H1 (cell line): ENCODE results near the gene ATP13A2. TPM values are rescaled to one million over a fixed set of nuclear protein-coding genes. Genes with fewer than 3 reads are reported as not detected.

Experiments used
- ASH2L ChIP-seq: fragments of 200-600, 300-600 bp; sonication (generic); IDR thresholded peaks from one replicate; pipeline ENCODE4 v1.7.1; 2017; ENCODE audit warnings: low read length
- CEBPB ChIP-seq: IDR thresholded peaks from 2 replicates; pipeline ENCODE4 v1.6.1; 2012; ENCODE audit warnings: low read depth, low read length
- CTCF ChIP-seq, 3 experiments: IDR thresholded peaks; 1 replicate in 2 of 3; 2 replicates in 1 of 3; pipeline versions ENCODE4 v1.5.1 to v1.6.1; 2011; ENCODE audit warnings: low read length in 3 of 3, mild to moderate bottlenecking in 3 of 3, inconsistent platforms in 2 of 3, low read depth in 1 of 3, moderate library complexity in 1 of 3; ENCODE audit not compliant: insufficient read depth in 1 of 3; ENCODE audit errors: control extremely low read depth in 1 of 3
- EGR1 ChIP-seq: IDR thresholded peaks from 2 replicates; pipeline ENCODE4 v1.6.1; 2011; ENCODE audit warnings: low read depth, low read length, borderline replicate concordance
- HDAC6 ChIP-seq: IDR thresholded peaks from one replicate; pipeline ENCODE4 v1.7.1; 2012; ENCODE audit warnings: low read depth, mild to moderate bottlenecking, inconsistent platforms, low read length, moderate library complexity
- KDM5A ChIP-seq: fragments of 200-600 bp; IDR thresholded peaks from 2 replicates; pipeline ENCODE4 v1.7.1; 2012; ENCODE audit warnings: mild to moderate bottlenecking, low read length, inconsistent platforms, mixed read lengths
- MAFK ChIP-seq: IDR thresholded peaks from 2 replicates; pipeline ENCODE4 v1.6.1; 2012; ENCODE audit warnings: low read depth, mild to moderate bottlenecking, improper control_type of control experiment, low read length
- NANOG ChIP-seq: IDR thresholded peaks from 2 replicates; pipeline ENCODE4 v1.6.1; 2011; ENCODE audit warnings: low read length, low read depth, mild to moderate bottlenecking, inconsistent platforms; ENCODE audit not compliant: insufficient read depth, poor library complexity, severe bottlenecking
- RFX5 ChIP-seq: IDR thresholded peaks from 2 replicates; pipeline ENCODE4 v1.6.1; 2011; ENCODE audit warnings: low read depth, low read length, improper control_type of control experiment, borderline replicate concordance
- RXRA ChIP-seq: IDR thresholded peaks from 2 replicates; pipeline ENCODE4 v1.6.1; 2011; ENCODE audit warnings: low read depth, mild to moderate bottlenecking, low read length, moderate library complexity; ENCODE audit not compliant: insufficient read depth
- SAP30 ChIP-seq: fragments of 300-600 bp; sonication (generic); IDR thresholded peaks from 2 replicates; pipeline ENCODE4 v1.7.1; 2012; ENCODE audit warnings: low read length, moderate library complexity, mild to moderate bottlenecking, inconsistent platforms; ENCODE audit not compliant: insufficient read depth, insufficient replicate concordance
- SP1 ChIP-seq: IDR thresholded peaks from 2 replicates; pipeline ENCODE4 v1.6.1; 2011; ENCODE audit warnings: low read depth, low read length
- SRF ChIP-seq: IDR thresholded peaks from 2 replicates; pipeline ENCODE4 v1.6.1; 2011; ENCODE audit warnings: mild to moderate bottlenecking, low read depth, low read length, moderate library complexity
- SUZ12 ChIP-seq: fragments of 200-600 bp; sonication (generic); IDR thresholded peaks from 2 replicates; pipeline ENCODE4 v1.6.1; 2012; ENCODE audit warnings: mild to moderate bottlenecking, inconsistent platforms, low read length, moderate library complexity, mixed read lengths
- TBP ChIP-seq: IDR thresholded peaks from 2 replicates; pipeline ENCODE4 v1.6.1; 2011; ENCODE audit warnings: low read depth, low read length, improper control_type of control experiment
- polyA plus RNA-seq, 7 experiments: library from polyadenylated mRNA; depleted of rRNA in 3 of 7; stranded (reverse) in 5 of 7; unstranded in 2 of 7; fragments of >200 nt in 5 of 7; fragments of 200-250 nt in 2 of 7; gene quantifications; 1 replicate in 5 of 7; 2 replicates in 1 of 7; 4 replicates in 1 of 7; pipeline versions ENCODE4 v1.2.1 to v1.2.3, GENCODE V29; 2011 to 2013; ENCODE audit warnings: missing spikeins in 2 of 7, mixed read lengths in 2 of 7
- total RNA-seq: library from RNA; stranded (reverse); fragmentation: NEBNext Ultra II Directional; extraction: Animal tissue kit (Norgen Biotek cat#: 25700); gene quantifications from 2 replicates; pipeline ENCODE4 v1.2.1, GENCODE V29; 2021
- TF ChIP-seq, protein P1 (sequence below): IDR thresholded peaks from 2 replicates; pipeline ENCODE4 v1.6.1; 2012; ENCODE audit warnings: inconsistent platforms
- TF ChIP-seq, protein P2 (sequence below): IDR thresholded peaks from 2 replicates; pipeline ENCODE4 v1.6.1; 2011; ENCODE audit warnings: low read length, improper control_type of control experiment

The ATP13A2 gene
- total and polyA plus RNA-seq, 2 of the 8 experiments (the other 6 are each of a cell fraction or from before 2014, with no cell fraction given) = 82.1 to 83.6 TPM

DNA sequence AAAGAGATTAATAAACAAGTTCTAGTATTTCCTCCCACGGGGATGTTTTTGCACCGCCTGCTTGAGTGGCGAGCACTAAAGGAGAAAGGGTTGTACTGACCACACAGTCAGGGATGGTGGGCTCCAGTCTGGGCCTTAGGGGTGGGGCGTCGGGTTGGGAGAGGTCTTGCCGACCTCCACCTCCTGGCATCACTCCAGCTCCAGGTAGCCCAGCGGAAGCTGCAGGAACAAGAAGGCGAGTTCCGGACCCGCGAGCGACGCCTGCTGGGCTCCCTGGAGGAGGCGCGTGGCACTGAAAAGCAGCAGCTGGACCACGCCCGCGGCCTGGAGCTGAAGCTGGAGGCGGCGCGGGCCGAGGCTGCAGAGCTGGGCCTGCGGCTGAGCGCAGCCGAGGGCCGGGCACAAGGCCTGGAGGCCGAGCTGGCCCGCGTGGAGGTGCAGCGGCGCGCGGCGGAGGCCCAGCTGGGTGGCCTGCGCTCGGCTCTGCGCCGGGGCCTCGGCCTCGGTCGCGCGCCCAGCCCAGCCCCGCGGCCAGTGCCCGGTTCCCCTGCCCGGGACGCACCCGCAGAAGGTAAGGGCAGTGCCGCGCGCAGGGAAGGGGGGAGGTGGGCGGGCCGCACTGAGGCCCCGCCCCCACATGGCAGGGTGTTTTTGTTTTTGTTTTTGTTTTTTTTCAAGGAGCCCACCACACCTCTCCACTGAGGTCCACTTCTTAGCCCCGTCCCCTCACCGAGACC, 51.0 kb downstream of the ATP13A2 start (continued):
- TF ChIP-seq KDM5A (no peak), ASH2L (no peak), NANOG (no peak), CTCF (IDR thresholded peaks at IDR 0.05; ENCODE audit: control extremely low read depth in 1 of 3, insufficient read depth in 1 of 3, low read depth in 1 of 3, low read length in 3 of 3) (peak; percentile 80 to 87 (median 84)), HDAC6 (no peak), RFX5 (no peak), CEBPB (no peak), RXRA (no peak), MAFK (no peak), TBP (peak; percentile 55; the same call in 1 of the 2 replicates), EGR1 (no peak), SP1 (no peak), SRF (no peak), SUZ12 (no peak), SAP30 (no peak)
- TF ChIP-seq, protein P1, sequence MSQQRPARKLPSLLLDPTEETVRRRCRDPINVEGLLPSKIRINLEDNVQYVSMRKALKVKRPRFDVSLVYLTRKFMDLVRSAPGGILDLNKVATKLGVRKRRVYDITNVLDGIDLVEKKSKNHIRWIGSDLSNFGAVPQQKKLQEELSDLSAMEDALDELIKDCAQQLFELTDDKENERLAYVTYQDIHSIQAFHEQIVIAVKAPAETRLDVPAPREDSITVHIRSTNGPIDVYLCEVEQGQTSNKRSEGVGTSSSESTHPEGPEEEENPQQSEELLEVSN = 0 out of 2 replicates have a peak, but pooled peaks have one; percentile 16
- TF ChIP-seq, protein P2, sequence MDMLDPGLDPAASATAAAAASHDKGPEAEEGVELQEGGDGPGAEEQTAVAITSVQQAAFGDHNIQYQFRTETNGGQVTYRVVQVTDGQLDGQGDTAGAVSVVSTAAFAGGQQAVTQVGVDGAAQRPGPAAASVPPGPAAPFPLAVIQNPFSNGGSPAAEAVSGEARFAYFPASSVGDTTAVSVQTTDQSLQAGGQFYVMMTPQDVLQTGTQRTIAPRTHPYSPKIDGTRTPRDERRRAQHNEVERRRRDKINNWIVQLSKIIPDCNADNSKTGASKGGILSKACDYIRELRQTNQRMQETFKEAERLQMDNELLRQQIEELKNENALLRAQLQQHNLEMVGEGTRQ = no peak
